Psoas muscle (tissue), 8 donors: ENCODE data around the gene SIN3B. TPM values are rescaled to one million over a fixed set of nuclear protein-coding genes. Genes with fewer than 3 reads are reported as not detected.

Experiments
- ATAC-seq, 4 donors: fragments of 200-7000 bp; cut with Tn5 transposase; one replicate each; pipeline ENCODE4 v1.9.1; 2020; ENCODE audit warnings: moderate library complexity in 3 of 4, mild to moderate bottlenecking in 2 of 4
- DNase-seq, 2 donors: peaks; one replicate each; pipeline ENCODE4 v3.0.0-alpha.2; 2020
- H3K27ac ChIP-seq: fragments of 200-600 bp; one replicate; pipeline ENCODE4 v1.8.0; 2022
- H3K27me3 ChIP-seq, 3 donors: fragments of 200-600 bp in 1 of 3; one replicate each; pipeline versions ENCODE4 v1.6.1 to v1.8.0; 2013 to 2022; ENCODE audit warnings: low read length in 2 of 3, mild to moderate bottlenecking in 2 of 3, moderate library complexity in 1 of 3; ENCODE audit not compliant: insufficient read depth in 3 of 3
- H3K36me3 ChIP-seq, 2 donors: fragments of 200-600 bp in 1 of 2; one replicate each; pipeline versions ENCODE4 v1.6.1 to v1.8.0; 2013 to 2022; ENCODE audit warnings: low read depth in 1 of 2, mild to moderate bottlenecking in 1 of 2, moderate library complexity in 1 of 2; ENCODE audit not compliant: insufficient read depth in 1 of 2
- H3K4me1 ChIP-seq: fragments of 200-600 bp; one replicate; pipeline ENCODE4 v1.8.0; 2022
- H3K4me3 ChIP-seq: fragments of 200-600 bp; one replicate; pipeline ENCODE4 v1.8.0; 2022; ENCODE audit warnings: mild to moderate bottlenecking
- H3K9me3 ChIP-seq: fragments of 200-600 bp; one replicate; pipeline ENCODE4 v1.8.0; 2022
- CTCF ChIP-seq: fragments of 200-600 bp; IDR thresholded peaks from one replicate; pipeline ENCODE4 v1.8.0; 2022; ENCODE audit warnings: antibody characterized with exemption
- WGBS, 3 donors: extraction: QIAGEN DNeasy Blood & Tissue Kit; methylation state at CpG; one replicate each; pipeline versions ENCODE4 v1.1.6 to v1.1.7; 2013; 5-methylcytosine and 5-hydroxymethylcytosine counted together
- intact Hi-C, 2 donors: fragments of 100-400 bp; cut with DNase I; formaldehyde crosslinking; loops; one replicate each; pipeline versions ENCODE4 v1.11.0 to v1.14.2; 2022
- polyA plus RNA-seq, 3 donors: library from polyadenylated mRNA; stranded (reverse); fragments of 200-250 nt; gene quantifications; one replicate each; pipeline ENCODE4 v1.2.3, GENCODE V29; 2013
- total RNA-seq, 4 donors: library from RNA; stranded (reverse); fragmentation: NEBNext Ultra II Directional in 2 of 4; extraction: Animal tissue kit (Norgen Biotek cat#: 25700) in 2 of 4; gene quantifications; one replicate each; pipeline versions ENCODE4 v1.2.1 to v1.2.4, GENCODE V29; 2021 to 2023
- donor health status: healthy with polysubstance abuse.
- donor health status: DM: no; HTN: no; CAD: no; lungs with moderate emphysema.
- donor health status: Bipolar disorder and iron deficiency.
- donor health status: healthy.
- donor health status: DM: yes; HTN: yes; CAD: no.
- donor health status: DM: no; HTN: no; CAD: no.
- donor health status: DM: no; HTN: no; CAD: no.
- donor health status: DM: yes; HTN: yes; CAD: no.

Gene SIN3B
- total and polyA plus RNA-seq, 7 donors, result 11.8 to 23.8 (median 18.0) TPM

DNA sequence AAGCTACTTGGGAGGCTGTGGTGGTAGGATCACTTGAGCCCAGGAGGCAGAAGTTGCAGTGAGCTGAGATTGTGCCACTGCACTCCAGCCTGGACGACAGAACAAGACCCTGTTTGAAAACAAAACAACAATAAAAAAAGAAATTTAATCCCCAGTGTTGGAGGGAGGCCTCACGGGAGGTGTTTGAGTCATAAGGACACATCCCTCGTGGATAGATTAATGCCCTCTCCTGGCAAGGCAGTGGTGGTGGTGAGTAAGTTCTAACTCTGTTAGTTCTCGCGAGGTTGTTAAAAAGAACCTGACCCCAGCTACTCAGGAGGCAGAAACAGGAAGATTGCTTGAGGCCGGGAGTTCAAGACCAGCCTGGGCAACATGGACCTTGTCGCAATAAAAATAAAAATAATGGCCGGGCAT is 27.6 kb upstream of the SIN3B start:
- no peak for TF ChIP-seq CTCF
- 54 to 63% (median 58%) methylated on average over 8 of the region's 8 CpGs for WGBS, 3 donors
- intact Hi-C loops, result no loop called here

DNA sequence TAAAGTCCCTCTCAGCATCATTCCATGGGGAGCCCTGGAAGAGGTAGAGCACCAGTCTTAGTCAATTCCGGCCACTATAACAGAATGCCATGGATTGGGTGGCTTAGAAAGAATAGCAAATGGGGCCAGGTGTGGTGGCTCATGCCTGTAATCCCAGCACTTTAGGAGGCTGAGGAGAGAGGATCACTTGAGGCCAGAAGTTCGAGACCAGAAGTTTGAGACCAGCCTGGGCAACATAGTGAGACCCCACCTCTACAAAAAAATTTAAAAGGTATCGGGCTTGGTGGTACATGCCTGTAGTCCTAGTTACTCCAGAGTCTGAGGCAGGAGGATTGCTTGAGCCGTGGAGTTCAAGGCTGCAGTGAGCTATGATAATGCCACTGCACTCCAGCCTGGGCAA is 25.0 kb upstream of the SIN3B start:
- no peak for TF ChIP-seq CTCF
- Histone ChIP-seq H3K27me3 (no peaks in the 10 kb centered on the region), H3K4me3 (no peak overlapping the region), H3K9me3 (no peaks in the 10 kb centered on the region), H3K27ac (no peak overlapping the region), H3K4me1 (no peaks in the 10 kb centered on the region), H3K36me3 (no peaks in the 10 kb centered on the region)
- 86 to 89% (median 89%) methylated on average over 4 of the region's 4 CpGs for WGBS, 3 donors
- no peak for DNase-seq
- no peak for ATAC-seq
- intact Hi-C loops, result no loop called here

More for the DNA sequence above, 27.6 kb upstream of the SIN3B start:
- H3K36me3 ChIP-seq, result no peaks in the 10 kb centered on the region
- DNase-seq, result no peak
- no peak for ATAC-seq
- H3K27me3 ChIP-seq, result no peaks in the 10 kb centered on the region
- no peaks in the 10 kb centered on the region for H3K4me1 ChIP-seq
- no peak overlapping the region for H3K27ac ChIP-seq
- H3K4me3 ChIP-seq, result no peak overlapping the region
- no peaks in the 10 kb centered on the region for H3K9me3 ChIP-seq

- 71 to 72% (median 72%) methylated on average over 31 of the region's 31 CpGs for WGBS, 3 donors
- DNase-seq, result no peak
- no peak for ATAC-seq
- Histone ChIP-seq H3K4me1 (no peaks in the 10 kb centered on the region), H3K27ac (no peak overlapping the region), H3K36me3 (no peaks in the 10 kb centered on the region), H3K4me3 (no peak overlapping the region), H3K9me3 (no peaks in the 10 kb centered on the region), H3K27me3 (no peaks in the 10 kb centered on the region)
- TF ChIP-seq CTCF, result no peak
- intact Hi-C loops, result no loop called here
Measured at GRCh38 chr19:16807549-16808284, 21.5 kb upstream of the SIN3B start.

GRCh38 chr19:16814526-16815100 is 14.6 kb upstream of the SIN3B start:
- no peak for TF ChIP-seq CTCF
- H3K27me3 ChIP-seq, result no peaks in the 10 kb centered on the region
- DNase-seq (no peak), ATAC-seq (no peak)
- H3K4me1 ChIP-seq, result no peaks in the 10 kb centered on the region
- 22 to 44% (median 23%) methylated on average over 1 of the region's 1 CpG for WGBS, 3 donors
- no peak overlapping the region for H3K27ac ChIP-seq
- H3K9me3 ChIP-seq, result peaks cover 20% of the 10 kb centered on the region
- intact Hi-C loops, result no loop called here
- no peaks in the 10 kb centered on the region for H3K36me3 ChIP-seq
- H3K4me3 ChIP-seq, result no peak overlapping the region
